Left hindlimb (tissue), 1 donor: ENCODE results near the gene TEK.

Experiments
- DNase-seq: peaks from one replicate; pipeline ENCODE4 v3.0.0-alpha.2; 2018

The TEK gene

GRCh38 chr9:27125030-27125429 is 16.0 kb downstream of the TEK start:
- DNase-seq, result peak; percentile 91

- DNase-seq, result no peak
Observed at GRCh38 chr9:27125936-27126335, 16.9 kb downstream of the TEK start.

GRCh38 chr9:27126670-27127069 is 17.6 kb downstream of the TEK start:
- DNase-seq, result peak; percentile 45

GRCh38 chr9:27129221-27129620 is 20.2 kb downstream of the TEK start:
- DNase-seq, result no peak

GRCh38 chr9:27131731-27132130 is 22.7 kb downstream of the TEK start:
- no peak for DNase-seq

- DNase-seq, result no peak
Observed at GRCh38 chr9:27133817-27134216, 24.8 kb downstream of the TEK start.

- DNase-seq, result no peak
Observed at GRCh38 chr9:27142299-27142930, 33.4 kb downstream of the TEK start.

- DNase-seq, result no peak
Observed at GRCh38 chr9:27145143-27145542, 36.1 kb downstream of the TEK start.

GRCh38 chr9:27149651-27150050 is 40.6 kb downstream of the TEK start:
- no peak for DNase-seq

GRCh38 chr9:27150746-27151406 is 41.9 kb downstream of the TEK start:
- DNase-seq, result peak; percentile 44

- no peak for DNase-seq
Observed at GRCh38 chr9:27151693-27152404, 42.8 kb downstream of the TEK start.

GRCh38 chr9:27152405-27152718 is 43.3 kb downstream of the TEK start:
- no peak for DNase-seq

- peak; percentile 60 for DNase-seq
Observed at GRCh38 chr9:27154908-27155307, 45.9 kb downstream of the TEK start.

- DNase-seq, result no peak
Observed at GRCh38 chr9:27157097-27157496, 48.1 kb downstream of the TEK start.

- no peak for DNase-seq
Observed at GRCh38 chr9:27157736-27158135, 48.7 kb downstream of the TEK start.

- DNase-seq, result no peak
Observed at GRCh38 chr9:27160636-27161035, 51.6 kb downstream of the TEK start.

- DNase-seq, result no peak
Observed at GRCh38 chr9:27162045-27162444, 53.0 kb downstream of the TEK start.

- no peak for DNase-seq
Observed at GRCh38 chr9:27165068-27165467, 56.0 kb downstream of the TEK start.

- no peak for DNase-seq
Observed at GRCh38 chr9:27165670-27166069, 56.6 kb downstream of the TEK start.

GRCh38 chr9:27168496-27168895 is 59.5 kb downstream of the TEK start:
- DNase-seq, result no peak

- DNase-seq, result no peak
Observed at GRCh38 chr9:27168951-27169350, 59.9 kb downstream of the TEK start.

- DNase-seq, result no peak
Observed at GRCh38 chr9:27176971-27177370, 67.9 kb downstream of the TEK start.

- DNase-seq, result no peak
Observed at GRCh38 chr9:27179245-27179865, 70.3 kb downstream of the TEK start.

- DNase-seq, result no peak
Observed at GRCh38 chr9:27181381-27181780, 72.4 kb downstream of the TEK start.
